Measurements from ENCODE around the gene LSAMP.

LSAMP gene

GRCh38 chr3:116028157-116028556 is 417.1 kb downstream of the LSAMP start:
- Histone ChIP-seq H3K9ac (ENCODE audit: low read length) (no peak overlapping the region), H4K8ac (ENCODE audit: low read depth, low read length) (peak overlapping the region; percentile 56), H2AK5ac (ENCODE audit: low read length) (no peak overlapping the region), H3K23ac (ENCODE audit: low read length) (no peak overlapping the region), H3K36me3 (ENCODE audit: control insufficient read depth, insufficient read depth, low read length) (no peaks in the 10 kb centered on the region), H3K4ac (ENCODE audit: low read depth, low read length) (no peak overlapping the region), H3K79me1 (ENCODE audit: low read length) (no peaks in the 10 kb centered on the region), H4K5ac (ENCODE audit: low read length) (no peak overlapping the region), H2BK15ac (replicated peaks; ENCODE audit: low read depth) (no peak overlapping the region), H3K27me3 (ENCODE audit: insufficient read depth, low read length, poor library complexity) (no peaks in the 10 kb centered on the region), H3K4me1 (ENCODE audit: control insufficient read depth, low read depth, low read length) (peaks cover 3% of the 10 kb centered on the region), H3K18ac (ENCODE audit: low read length) (no peak overlapping the region), H2BK120ac (ENCODE audit: low read depth, low read length) (no peak overlapping the region), H3K56ac (ENCODE audit: low read length) (no peak overlapping the region), H3K27ac (ENCODE audit: low read depth, low read length) (no peak overlapping the region), H2BK5ac (ENCODE audit: low read length) (no peak overlapping the region), H3K4me2 (ENCODE audit: low read length) (no peak overlapping the region), H3K79me2 (ENCODE audit: control insufficient read depth, insufficient read depth, low read length) (no peaks in the 10 kb centered on the region), H3K4me3 (ENCODE audit: low read length) (no peak overlapping the region)
- WGBS (ENCODE audit: extremely low coverage, insufficient coverage, low lambda C conversion rate), result no CpG with 5 or more reads among the region's 1 CpG
- DNase-seq, result no peak

- Histone ChIP-seq H3K79me2 (ENCODE audit: control insufficient read depth, insufficient read depth, low read length) (no peaks in the 10 kb centered on the region), H3K36me3 (ENCODE audit: control insufficient read depth, insufficient read depth, low read length) (no peaks in the 10 kb centered on the region), H4K8ac (ENCODE audit: low read depth, low read length) (no peak overlapping the region), H3K4me3 (ENCODE audit: low read length) (no peak overlapping the region), H3K4me2 (ENCODE audit: low read length) (no peak overlapping the region), H3K23ac (ENCODE audit: low read length) (no peak overlapping the region), H3K4me1 (ENCODE audit: control insufficient read depth, low read depth, low read length) (peaks cover 4% of the 10 kb centered on the region), H3K79me1 (ENCODE audit: low read length) (no peaks in the 10 kb centered on the region), H2BK15ac (replicated peaks; ENCODE audit: low read depth) (no peak overlapping the region), H2BK120ac (ENCODE audit: low read depth, low read length) (no peak overlapping the region), H2AK5ac (ENCODE audit: low read length) (no peak overlapping the region), H3K27ac (ENCODE audit: low read depth, low read length) (no peak overlapping the region), H4K5ac (ENCODE audit: low read length) (no peak overlapping the region), H3K27me3 (ENCODE audit: insufficient read depth, low read length, poor library complexity) (no peaks in the 10 kb centered on the region), H3K56ac (ENCODE audit: low read length) (no peak overlapping the region), H3K18ac (ENCODE audit: low read length) (no peak overlapping the region), H3K9ac (ENCODE audit: low read length) (no peak overlapping the region), H2BK5ac (ENCODE audit: low read length) (no peak overlapping the region), H3K4ac (ENCODE audit: low read depth, low read length) (no peak overlapping the region)
- WGBS (ENCODE audit: extremely low coverage, insufficient coverage, low lambda C conversion rate), result no CpG with 5 or more reads among the region's 1 CpG
- no peak for DNase-seq
These were observed 424.3 kb downstream of the LSAMP start for GRCh38 chr3:116020989-116021388.

DNA sequence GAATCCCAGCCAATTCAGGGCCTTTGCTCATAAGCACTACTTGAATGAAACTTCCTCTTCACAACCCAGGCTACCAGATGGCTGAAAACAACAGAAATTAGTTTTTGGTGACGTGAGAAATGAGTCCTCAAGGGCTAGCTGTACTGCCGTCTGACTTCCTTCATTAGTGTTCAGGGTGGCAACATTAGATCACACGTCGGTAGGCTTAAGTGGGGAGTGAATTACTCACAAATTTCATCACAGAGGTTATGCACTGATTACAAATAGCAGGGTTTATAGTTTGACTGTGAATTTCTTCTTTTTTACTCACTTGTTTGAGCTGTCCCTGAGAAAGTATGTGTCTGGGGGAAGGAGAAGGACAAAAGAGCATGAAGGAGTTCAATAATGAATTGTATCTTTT is 424.8 kb downstream of the LSAMP start:
- peaks cover 4% of the 10 kb centered on the region for H3K4me1 ChIP-seq (ENCODE audit: control insufficient read depth, low read depth, low read length)
- H3K18ac ChIP-seq (ENCODE audit: low read length), result no peak overlapping the region
- WGBS (ENCODE audit: extremely low coverage, insufficient coverage, low lambda C conversion rate), result no CpG with 5 or more reads among the region's 4 CpGs
- H3K79me2 ChIP-seq (ENCODE audit: control insufficient read depth, insufficient read depth, low read length), result no peaks in the 10 kb centered on the region
- H3K4me2 ChIP-seq (ENCODE audit: low read length), result no peak overlapping the region
- no peak overlapping the region for H3K56ac ChIP-seq (ENCODE audit: low read length)
- no peak overlapping the region for H4K8ac ChIP-seq (ENCODE audit: low read depth, low read length)
- no peak for DNase-seq
- no peak overlapping the region for H3K4me3 ChIP-seq (ENCODE audit: low read length)
- H2BK120ac ChIP-seq (ENCODE audit: low read depth, low read length), result no peak overlapping the region
- H3K4ac ChIP-seq (ENCODE audit: low read depth, low read length), result no peak overlapping the region
- no peak overlapping the region for H2BK5ac ChIP-seq (ENCODE audit: low read length)
- no peak overlapping the region for H2AK5ac ChIP-seq (ENCODE audit: low read length)
- H4K5ac ChIP-seq (ENCODE audit: low read length), result no peak overlapping the region
- H3K36me3 ChIP-seq (ENCODE audit: control insufficient read depth, insufficient read depth, low read length), result no peaks in the 10 kb centered on the region
- no peak overlapping the region for H3K9ac ChIP-seq (ENCODE audit: low read length)
- H3K27ac ChIP-seq (ENCODE audit: low read depth, low read length), result no peak overlapping the region
- no peaks in the 10 kb centered on the region for H3K79me1 ChIP-seq (ENCODE audit: low read length)
- H2BK15ac ChIP-seq (replicated peaks; ENCODE audit: low read depth), result no peak overlapping the region
- no peak overlapping the region for H3K23ac ChIP-seq (ENCODE audit: low read length)
- H3K27me3 ChIP-seq (ENCODE audit: insufficient read depth, low read length, poor library complexity), result no peaks in the 10 kb centered on the region

GRCh38 chr3:116019254-116019763 is 426.0 kb downstream of the LSAMP start:
- H3K27me3 ChIP-seq (ENCODE audit: insufficient read depth, low read length, poor library complexity), result no peaks in the 10 kb centered on the region
- no peak overlapping the region for H3K4ac ChIP-seq (ENCODE audit: low read depth, low read length)
- H3K4me1 ChIP-seq (ENCODE audit: control insufficient read depth, low read depth, low read length), result peaks cover 4% of the 10 kb centered on the region
- H2BK5ac ChIP-seq (ENCODE audit: low read length), result no peak overlapping the region
- H3K4me2 ChIP-seq (ENCODE audit: low read length), result no peak overlapping the region
- H2BK15ac ChIP-seq (replicated peaks; ENCODE audit: low read depth), result no peak overlapping the region
- no peaks in the 10 kb centered on the region for H3K36me3 ChIP-seq (ENCODE audit: control insufficient read depth, insufficient read depth, low read length)
- no peak for DNase-seq
- H3K23ac ChIP-seq (ENCODE audit: low read length), result no peak overlapping the region
- H2AK5ac ChIP-seq (ENCODE audit: low read length), result no peak overlapping the region
- no peak overlapping the region for H4K8ac ChIP-seq (ENCODE audit: low read depth, low read length)
- no peaks in the 10 kb centered on the region for H3K79me1 ChIP-seq (ENCODE audit: low read length)
- no peak overlapping the region for H3K27ac ChIP-seq (ENCODE audit: low read depth, low read length)
- no peak overlapping the region for H3K9ac ChIP-seq (ENCODE audit: low read length)
- no peaks in the 10 kb centered on the region for H3K79me2 ChIP-seq (ENCODE audit: control insufficient read depth, insufficient read depth, low read length)
- no peak overlapping the region for H2BK120ac ChIP-seq (ENCODE audit: low read depth, low read length)
- no peak overlapping the region for H4K5ac ChIP-seq (ENCODE audit: low read length)
- no CpG with 5 or more reads among the region's 4 CpGs for WGBS (ENCODE audit: extremely low coverage, insufficient coverage, low lambda C conversion rate)
- H3K56ac ChIP-seq (ENCODE audit: low read length), result no peak overlapping the region
- H3K4me3 ChIP-seq (ENCODE audit: low read length), result no peak overlapping the region
- no peak overlapping the region for H3K18ac ChIP-seq (ENCODE audit: low read length)

DNA sequence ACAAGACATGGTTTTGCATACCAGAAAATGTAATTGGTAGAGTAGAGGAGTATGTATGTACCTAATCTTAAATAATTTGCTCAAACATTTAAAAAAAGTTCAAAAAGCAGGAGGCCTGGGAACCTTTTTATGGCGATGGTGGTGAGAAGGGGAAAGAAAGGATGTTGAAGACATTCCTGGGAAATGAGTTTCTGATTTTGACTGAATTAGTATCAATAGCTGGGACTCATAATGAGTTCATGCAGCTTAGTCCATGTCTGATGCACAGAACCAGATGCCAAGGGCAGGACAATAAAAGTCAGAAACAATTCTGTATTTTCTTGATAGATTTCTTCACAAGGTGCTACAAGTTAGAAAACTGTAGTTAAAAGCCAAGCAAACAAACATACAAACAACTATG is 426.6 kb downstream of the LSAMP start:
- H3K56ac ChIP-seq (ENCODE audit: low read length), result no peak overlapping the region
- H2BK120ac ChIP-seq (ENCODE audit: low read depth, low read length), result no peak overlapping the region
- no peak overlapping the region for H3K9ac ChIP-seq (ENCODE audit: low read length)
- H2AK5ac ChIP-seq (ENCODE audit: low read length), result no peak overlapping the region
- no peak overlapping the region for H2BK15ac ChIP-seq (replicated peaks; ENCODE audit: low read depth)
- no peaks in the 10 kb centered on the region for H3K36me3 ChIP-seq (ENCODE audit: control insufficient read depth, insufficient read depth, low read length)
- no peak overlapping the region for H3K27ac ChIP-seq (ENCODE audit: low read depth, low read length)
- H3K4me3 ChIP-seq (ENCODE audit: low read length), result no peak overlapping the region
- H3K4ac ChIP-seq (ENCODE audit: low read depth, low read length), result no peak overlapping the region
- H3K79me2 ChIP-seq (ENCODE audit: control insufficient read depth, insufficient read depth, low read length), result no peaks in the 10 kb centered on the region
- no peak overlapping the region for H4K8ac ChIP-seq (ENCODE audit: low read depth, low read length)
- H3K79me1 ChIP-seq (ENCODE audit: low read length), result no peaks in the 10 kb centered on the region
- no CpG with 5 or more reads among the region's 1 CpG for WGBS (ENCODE audit: extremely low coverage, insufficient coverage, low lambda C conversion rate)
- no peak overlapping the region for H4K5ac ChIP-seq (ENCODE audit: low read length)
- peaks cover 1% of the 10 kb centered on the region for H3K4me1 ChIP-seq (ENCODE audit: control insufficient read depth, low read depth, low read length)
- no peak overlapping the region for H2BK5ac ChIP-seq (ENCODE audit: low read length)
- no peak overlapping the region for H3K4me2 ChIP-seq (ENCODE audit: low read length)
- no peak for DNase-seq
- H3K23ac ChIP-seq (ENCODE audit: low read length), result no peak overlapping the region
- H3K27me3 ChIP-seq (ENCODE audit: insufficient read depth, low read length, poor library complexity), result no peaks in the 10 kb centered on the region
- H3K18ac ChIP-seq (ENCODE audit: low read length), result no peak overlapping the region

GRCh38 chr3:116015931-116016330 is 429.4 kb downstream of the LSAMP start:
- H2BK15ac ChIP-seq (replicated peaks; ENCODE audit: low read depth), result no peak overlapping the region
- no peak overlapping the region for H3K9ac ChIP-seq (ENCODE audit: low read length)
- H3K79me1 ChIP-seq (ENCODE audit: low read length), result no peaks in the 10 kb centered on the region
- no peak for DNase-seq
- no peak overlapping the region for H3K18ac ChIP-seq (ENCODE audit: low read length)
- no peak overlapping the region for H3K4me2 ChIP-seq (ENCODE audit: low read length)
- H3K4me3 ChIP-seq (ENCODE audit: low read length), result no peak overlapping the region
- no peak overlapping the region for H3K56ac ChIP-seq (ENCODE audit: low read length)
- no peaks in the 10 kb centered on the region for H3K4me1 ChIP-seq (ENCODE audit: control insufficient read depth, low read depth, low read length)
- no peaks in the 10 kb centered on the region for H3K36me3 ChIP-seq (ENCODE audit: control insufficient read depth, insufficient read depth, low read length)
- WGBS (ENCODE audit: extremely low coverage, insufficient coverage, low lambda C conversion rate), result no CpG with 5 or more reads among the region's 2 CpGs
- H2BK5ac ChIP-seq (ENCODE audit: low read length), result no peak overlapping the region
- H4K5ac ChIP-seq (ENCODE audit: low read length), result no peak overlapping the region
- no peaks in the 10 kb centered on the region for H3K27me3 ChIP-seq (ENCODE audit: insufficient read depth, low read length, poor library complexity)
- H2BK120ac ChIP-seq (ENCODE audit: low read depth, low read length), result no peak overlapping the region
- H3K79me2 ChIP-seq (ENCODE audit: control insufficient read depth, insufficient read depth, low read length), result no peaks in the 10 kb centered on the region
- H3K23ac ChIP-seq (ENCODE audit: low read length), result no peak overlapping the region
- no peak overlapping the region for H3K27ac ChIP-seq (ENCODE audit: low read depth, low read length)
- H4K8ac ChIP-seq (ENCODE audit: low read depth, low read length), result no peak overlapping the region
- H2AK5ac ChIP-seq (ENCODE audit: low read length), result no peak overlapping the region
- no peak overlapping the region for H3K4ac ChIP-seq (ENCODE audit: low read depth, low read length)

Measured in mesendoderm (in vitro differentiated cells).